Measurements from ENCODE around the gene VSIR.

Gene VSIR

DNA sequence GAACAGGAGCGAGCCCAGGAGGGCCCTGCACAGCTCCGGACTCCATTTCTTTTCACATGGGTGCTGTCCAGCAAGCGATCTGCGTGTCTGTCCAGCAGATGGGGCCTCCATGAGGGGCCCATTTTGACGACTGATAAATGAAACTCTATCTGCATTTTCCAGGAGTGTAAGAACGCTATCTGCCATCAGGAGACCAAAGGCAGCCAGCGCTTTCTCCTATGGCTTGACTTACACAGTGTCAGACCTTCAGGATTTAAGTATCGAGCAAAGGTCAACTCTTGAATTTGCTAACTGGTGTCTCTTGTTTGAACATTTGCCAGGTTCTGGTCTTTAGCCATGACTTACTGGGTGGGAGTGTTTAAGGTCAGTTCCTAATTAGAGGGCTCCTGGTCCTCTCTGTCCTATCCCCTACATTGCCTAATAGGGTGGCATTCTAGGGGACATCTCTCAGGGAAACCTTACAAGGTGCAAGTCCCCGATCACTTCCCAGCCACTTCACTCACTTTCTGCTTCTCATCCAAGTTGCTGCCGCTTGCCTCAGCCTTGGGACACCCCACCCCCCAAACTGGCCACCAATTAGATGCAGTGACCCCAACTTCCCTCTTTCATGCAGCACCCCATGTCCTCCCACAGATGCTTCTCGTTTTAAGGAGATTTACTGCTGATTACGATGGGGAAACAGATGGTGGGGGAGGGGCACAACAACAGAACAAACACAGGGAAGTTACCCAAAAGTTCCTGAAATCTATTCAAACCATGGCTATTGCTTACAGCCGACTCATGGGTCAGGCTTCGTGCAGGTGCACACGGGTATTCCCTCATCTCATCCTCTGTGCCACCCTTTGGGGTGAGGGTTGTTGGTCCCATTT, 20.0 kb downstream of the VSIR start:
- Mint-ChIP-seq H3K27me3 (no peaks in the 10 kb centered on the region), H3K36me3 (ENCODE audit: low read depth) (peaks cover 92% of the 10 kb centered on the region), H3K4me1 (ENCODE audit: low read depth) (peaks cover 96% of the 10 kb centered on the region), H3K9me3 (no peaks in the 10 kb centered on the region), H3K27ac (peak overlapping the region; percentile 93), H3K4me3 (no peak overlapping the region)
- no peak for DNase-seq

DNA sequence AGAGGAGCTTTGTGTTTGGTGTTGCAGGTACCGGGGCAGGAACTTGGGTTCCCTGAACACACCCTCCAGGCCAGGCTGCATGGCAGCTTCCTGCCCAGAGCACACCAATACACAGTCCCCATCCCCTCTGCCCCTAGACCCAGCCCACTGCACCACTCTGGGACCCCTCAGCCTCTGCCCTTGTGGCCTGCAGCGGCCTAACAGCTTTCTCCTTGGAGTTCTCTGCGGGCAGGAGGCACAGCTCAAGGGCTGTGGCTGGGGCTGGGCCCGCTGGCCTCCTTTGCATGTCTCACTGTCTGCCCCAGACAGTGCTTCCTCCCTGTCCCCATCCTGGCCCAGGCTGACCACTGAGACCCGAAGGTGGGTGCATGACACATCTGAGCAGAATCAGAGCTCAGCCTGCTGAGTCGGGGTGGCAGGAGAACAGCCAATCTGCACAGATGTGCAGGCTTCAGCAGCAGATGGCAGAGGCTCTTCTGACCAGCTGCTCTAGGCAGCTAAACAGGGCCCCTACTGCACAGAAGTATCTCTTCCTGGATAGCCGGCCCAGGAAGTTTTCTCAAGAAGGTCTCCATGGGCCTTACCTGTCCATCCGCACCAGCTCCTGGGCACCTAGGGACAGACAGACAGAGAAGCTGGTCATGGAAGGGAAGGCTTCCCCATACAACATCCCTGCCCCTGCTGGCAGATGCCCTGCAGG, 20.8 kb downstream of the VSIR start:
- Mint-ChIP-seq H3K9me3 (no peaks in the 10 kb centered on the region), H3K36me3 (ENCODE audit: low read depth) (peaks cover 87% of the 10 kb centered on the region), H3K4me1 (ENCODE audit: low read depth) (peaks cover 96% of the 10 kb centered on the region), H3K27ac (peak overlapping the region; percentile 93), H3K4me3 (no peak overlapping the region), H3K27me3 (no peaks in the 10 kb centered on the region)
- DNase-seq = no peak

DNA sequence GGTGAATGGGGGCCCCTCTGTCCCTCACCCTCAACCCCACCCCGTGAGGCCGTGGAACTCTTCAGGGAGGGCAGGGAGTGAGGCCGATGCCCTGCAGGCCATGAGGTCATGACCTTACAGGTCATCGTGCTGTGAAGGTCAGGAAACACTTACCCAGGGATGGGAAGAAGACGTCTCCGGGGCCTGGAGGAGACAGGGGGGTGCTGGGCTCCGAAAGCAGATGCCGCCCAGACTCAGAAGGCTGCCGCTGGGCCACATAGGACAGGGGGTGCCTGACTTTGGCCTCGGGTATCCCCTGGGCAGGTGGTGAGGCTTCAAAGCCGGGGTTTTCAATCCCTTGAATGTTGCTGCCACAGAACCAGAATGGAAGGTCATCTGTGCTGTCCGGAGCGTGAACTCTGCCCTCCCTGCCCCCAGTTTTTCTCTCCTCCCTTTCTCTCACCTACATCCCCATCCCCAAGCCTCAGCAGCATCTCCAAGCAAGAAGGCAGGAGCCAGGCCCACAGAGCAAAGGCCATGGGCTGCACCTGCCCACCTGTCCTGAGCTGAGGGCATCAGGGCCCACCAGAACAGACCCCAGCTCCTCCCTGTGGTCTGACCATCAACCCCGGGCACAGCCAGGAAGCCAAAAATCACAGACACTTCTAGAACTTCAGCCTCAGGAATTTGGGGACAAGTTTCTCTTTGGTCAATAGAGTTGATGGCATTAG, 21.6 kb downstream of the VSIR start:
- H3K27ac Mint-ChIP-seq = peak overlapping the region; percentile 93
- no peak overlapping the region for H3K4me3 Mint-ChIP-seq
- no peak for DNase-seq
- no peaks in the 10 kb centered on the region for H3K9me3 Mint-ChIP-seq
- peaks cover 96% of the 10 kb centered on the region for H3K4me1 Mint-ChIP-seq (ENCODE audit: low read depth)
- no peaks in the 10 kb centered on the region for H3K27me3 Mint-ChIP-seq
- H3K36me3 Mint-ChIP-seq (ENCODE audit: low read depth) = peaks cover 84% of the 10 kb centered on the region

DNA sequence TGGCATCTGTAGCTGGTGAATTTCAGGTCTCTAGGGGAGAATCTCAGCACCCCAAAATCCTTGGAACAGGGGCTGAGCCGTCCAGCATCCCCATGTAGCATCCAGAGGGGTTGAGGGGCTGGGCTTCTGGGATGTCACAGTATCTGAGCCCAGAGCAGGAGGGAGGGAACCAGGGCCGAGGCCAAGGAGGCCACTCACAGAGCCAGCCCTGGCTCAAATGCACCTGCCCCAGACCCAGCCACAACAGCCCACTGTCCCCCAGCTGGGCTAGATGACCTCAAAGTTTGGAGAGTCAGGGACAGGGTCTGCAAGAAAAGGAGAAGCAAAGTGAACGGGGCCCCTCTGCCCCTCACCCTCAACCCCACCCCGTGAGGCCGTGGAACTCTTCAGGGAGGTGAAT, 22.3 kb downstream of the VSIR start:
- DNase-seq = no peak
- H3K4me3 Mint-ChIP-seq = no peak overlapping the region
- H3K4me1 Mint-ChIP-seq (ENCODE audit: low read depth) = peaks cover 96% of the 10 kb centered on the region
- peak overlapping the region; percentile 98 for H3K27ac Mint-ChIP-seq
- no peaks in the 10 kb centered on the region for H3K9me3 Mint-ChIP-seq
- no peaks in the 10 kb centered on the region for H3K27me3 Mint-ChIP-seq
- peaks cover 77% of the 10 kb centered on the region for H3K36me3 Mint-ChIP-seq (ENCODE audit: low read depth)

DNA sequence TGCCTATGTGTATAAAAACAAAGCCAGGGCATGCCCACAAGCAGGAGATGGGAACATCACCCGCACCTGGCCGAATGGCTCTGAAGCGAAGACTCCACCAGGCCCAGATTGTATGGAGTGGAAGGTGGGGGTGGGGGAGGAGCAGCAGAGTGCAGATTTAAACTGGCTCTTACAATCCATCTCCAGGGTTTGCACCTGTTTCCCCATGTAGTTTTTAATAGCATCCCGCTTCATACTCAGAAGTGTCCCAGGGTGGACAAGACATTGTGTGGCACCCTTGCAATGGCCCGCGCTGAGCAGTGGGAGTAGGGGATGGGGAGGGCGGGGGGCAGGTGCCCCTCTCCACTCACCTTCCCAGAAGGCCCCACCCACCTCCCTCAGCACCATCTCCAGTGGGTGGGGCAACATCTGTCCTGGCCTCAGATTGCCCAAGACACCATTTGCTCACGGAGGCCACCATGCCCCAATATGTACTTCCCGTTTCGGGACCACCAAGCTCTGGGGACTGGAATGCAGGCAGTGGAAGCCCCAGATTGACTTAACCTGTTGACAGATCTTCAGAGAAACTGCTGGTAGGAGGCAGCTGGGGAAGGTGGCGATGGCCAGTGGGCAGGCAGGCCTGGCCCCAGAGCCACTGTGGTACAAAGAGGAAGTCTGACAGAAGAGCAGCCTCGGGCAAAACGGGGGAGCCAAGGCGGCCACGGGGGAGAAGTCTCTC, 23.0 kb downstream of the VSIR start:
- H3K4me1 Mint-ChIP-seq (ENCODE audit: low read depth) = peaks cover 98% of the 10 kb centered on the region
- no peaks in the 10 kb centered on the region for H3K27me3 Mint-ChIP-seq
- no peak for DNase-seq
- no peaks in the 10 kb centered on the region for H3K9me3 Mint-ChIP-seq
- peak overlapping the region; percentile 98 for H3K27ac Mint-ChIP-seq
- no peak overlapping the region for H3K4me3 Mint-ChIP-seq
- H3K36me3 Mint-ChIP-seq (ENCODE audit: low read depth) = peaks cover 75% of the 10 kb centered on the region

DNA sequence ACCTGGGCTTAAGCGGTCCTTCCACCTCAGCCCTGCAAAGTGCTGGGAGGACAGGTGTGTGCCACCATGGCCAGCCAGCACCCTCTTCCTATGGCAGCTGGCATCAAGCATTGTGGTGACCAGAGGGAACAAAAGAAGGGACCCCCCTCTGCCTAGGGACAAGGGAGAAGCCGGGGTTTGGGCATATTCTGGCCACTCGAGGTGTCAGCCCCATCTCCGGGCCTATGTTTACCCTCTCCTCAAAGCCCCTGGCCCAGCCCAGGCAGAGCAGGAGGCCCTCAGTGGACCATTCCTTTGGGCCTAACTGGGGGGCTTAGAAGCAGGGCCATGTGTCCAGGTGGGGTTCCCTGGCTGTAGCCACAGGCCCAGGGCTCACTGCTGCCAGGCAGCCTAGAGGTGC, 23.9 kb downstream of the VSIR start:
- Mint-ChIP-seq H3K4me1 (ENCODE audit: low read depth) (peaks cover 98% of the 10 kb centered on the region), H3K27me3 (no peaks in the 10 kb centered on the region), H3K9me3 (no peaks in the 10 kb centered on the region), H3K4me3 (peak overlapping the region; percentile 64), H3K36me3 (ENCODE audit: low read depth) (peaks cover 71% of the 10 kb centered on the region), H3K27ac (peak overlapping the region; percentile 98)
- peak; percentile 46 for DNase-seq

DNA sequence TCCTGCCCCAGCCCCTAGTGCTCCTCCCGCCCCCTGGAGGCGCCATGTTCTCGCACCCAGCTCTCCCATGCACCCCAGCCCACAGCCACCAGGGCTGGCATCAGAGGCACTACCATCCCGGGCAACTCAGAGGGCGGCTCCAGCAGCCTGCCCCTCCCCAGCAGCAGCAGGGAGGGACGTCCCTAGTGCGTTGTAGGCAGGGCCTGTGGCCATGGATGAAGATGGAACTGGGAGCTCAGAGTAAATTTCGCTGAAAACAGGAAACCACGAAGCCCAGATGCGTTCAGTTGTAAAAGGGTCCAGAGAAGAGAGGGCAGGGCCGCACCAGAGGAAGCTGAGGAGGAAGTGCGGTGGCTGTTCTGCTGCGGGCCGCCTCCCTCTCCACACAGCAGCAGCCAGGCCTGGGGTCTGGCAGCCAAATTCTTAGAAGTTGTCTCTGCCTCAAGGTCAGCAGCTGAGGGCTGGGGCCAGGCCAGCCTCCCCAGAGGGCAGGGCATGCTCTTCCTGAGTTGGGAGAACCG, 24.6 kb downstream of the VSIR start:
- no peaks in the 10 kb centered on the region for H3K27me3 Mint-ChIP-seq
- peak; percentile 77 for DNase-seq
- H3K9me3 Mint-ChIP-seq = no peaks in the 10 kb centered on the region
- peaks cover 65% of the 10 kb centered on the region for H3K36me3 Mint-ChIP-seq (ENCODE audit: low read depth)
- peak overlapping the region; percentile 98 for H3K27ac Mint-ChIP-seq
- peak overlapping the region; percentile 64 for H3K4me3 Mint-ChIP-seq
- peaks cover 98% of the 10 kb centered on the region for H3K4me1 Mint-ChIP-seq (ENCODE audit: low read depth)

DNA sequence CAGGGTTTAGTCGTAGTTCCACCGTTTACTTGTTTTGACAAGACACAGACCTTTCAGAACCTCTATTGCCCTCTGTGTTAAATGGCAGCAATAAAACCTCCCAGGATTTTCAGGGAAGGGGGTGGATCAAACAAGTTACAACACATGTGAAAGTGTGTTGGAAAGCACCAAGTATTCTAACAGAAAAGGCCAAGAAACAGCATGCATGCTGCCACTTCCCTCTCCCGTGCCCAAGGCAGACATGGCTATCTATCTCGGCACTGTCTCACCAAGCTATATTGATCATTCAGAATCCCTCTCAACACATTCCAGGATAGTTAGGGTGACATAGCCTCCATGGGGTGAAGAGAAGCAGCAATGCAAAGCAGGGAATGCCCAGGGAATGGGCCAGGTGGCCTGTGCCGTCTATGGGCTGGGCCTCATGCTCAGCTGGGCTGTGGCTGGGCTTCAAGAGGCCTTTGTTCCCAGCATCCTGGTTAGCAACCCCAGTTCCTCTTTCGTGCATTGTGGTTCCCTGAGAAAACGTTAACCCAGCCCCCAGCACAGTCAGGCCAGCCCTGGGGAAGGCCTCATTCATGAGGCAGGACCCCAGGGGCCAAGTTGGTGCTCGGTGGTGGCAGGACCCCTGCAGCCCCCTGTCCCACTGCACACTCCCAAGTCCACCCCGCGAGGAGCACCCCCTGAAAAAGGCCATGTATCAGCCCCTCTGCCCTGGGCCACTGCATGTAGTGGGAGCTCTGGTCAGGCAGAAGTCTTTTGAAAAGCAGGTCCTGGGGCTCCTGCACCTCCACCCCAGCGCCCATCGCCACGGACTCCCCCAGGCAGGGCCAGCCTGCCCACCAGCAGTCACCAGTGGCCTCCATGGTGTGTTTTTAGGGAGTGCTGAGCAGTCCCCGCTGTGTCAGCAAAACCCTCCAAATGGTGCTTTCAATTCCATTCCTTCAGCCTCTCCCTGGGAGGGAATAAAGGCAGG, 25.5 kb downstream of the VSIR start:
- H3K9me3 Mint-ChIP-seq = no peaks in the 10 kb centered on the region
- DNase-seq = no peak
- H3K36me3 Mint-ChIP-seq (ENCODE audit: low read depth) = peaks cover 60% of the 10 kb centered on the region
- peak overlapping the region; percentile 98 for H3K27ac Mint-ChIP-seq
- peak overlapping the region; percentile 64 for H3K4me3 Mint-ChIP-seq
- peaks cover 98% of the 10 kb centered on the region for H3K4me1 Mint-ChIP-seq (ENCODE audit: low read depth)
- H3K27me3 Mint-ChIP-seq = no peaks in the 10 kb centered on the region

DNA sequence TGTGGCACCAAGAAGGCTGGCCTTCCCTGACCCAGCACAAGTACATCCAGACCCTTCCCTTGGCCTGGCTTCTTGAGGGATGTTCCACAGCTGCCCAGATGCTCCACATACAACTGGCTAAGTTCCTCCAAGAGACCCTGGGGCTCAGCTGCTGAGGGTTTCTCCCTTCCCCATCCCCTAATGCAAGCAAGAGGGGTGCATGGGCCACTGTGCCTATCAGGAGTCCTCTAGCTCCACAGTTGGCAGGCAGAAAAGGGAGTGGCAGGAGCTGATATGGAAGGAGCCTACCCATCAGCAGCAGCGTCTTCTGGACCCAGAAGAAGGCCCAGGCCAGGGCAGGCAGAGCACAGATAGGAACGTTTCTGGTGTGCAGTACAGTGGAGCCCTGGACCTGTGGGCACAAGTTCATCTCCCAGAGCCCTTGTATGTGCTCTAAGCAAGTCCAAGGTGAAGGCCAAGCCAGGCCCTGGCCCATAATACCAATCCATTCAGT, 26.2 kb downstream of the VSIR start:
- DNase-seq = no peak
- H3K4me1 Mint-ChIP-seq (ENCODE audit: low read depth) = peaks cover 98% of the 10 kb centered on the region
- no peaks in the 10 kb centered on the region for H3K9me3 Mint-ChIP-seq
- no peak overlapping the region for H3K4me3 Mint-ChIP-seq
- peak overlapping the region; percentile 98 for H3K27ac Mint-ChIP-seq
- peaks cover 60% of the 10 kb centered on the region for H3K36me3 Mint-ChIP-seq (ENCODE audit: low read depth)
- H3K27me3 Mint-ChIP-seq = no peaks in the 10 kb centered on the region

DNA sequence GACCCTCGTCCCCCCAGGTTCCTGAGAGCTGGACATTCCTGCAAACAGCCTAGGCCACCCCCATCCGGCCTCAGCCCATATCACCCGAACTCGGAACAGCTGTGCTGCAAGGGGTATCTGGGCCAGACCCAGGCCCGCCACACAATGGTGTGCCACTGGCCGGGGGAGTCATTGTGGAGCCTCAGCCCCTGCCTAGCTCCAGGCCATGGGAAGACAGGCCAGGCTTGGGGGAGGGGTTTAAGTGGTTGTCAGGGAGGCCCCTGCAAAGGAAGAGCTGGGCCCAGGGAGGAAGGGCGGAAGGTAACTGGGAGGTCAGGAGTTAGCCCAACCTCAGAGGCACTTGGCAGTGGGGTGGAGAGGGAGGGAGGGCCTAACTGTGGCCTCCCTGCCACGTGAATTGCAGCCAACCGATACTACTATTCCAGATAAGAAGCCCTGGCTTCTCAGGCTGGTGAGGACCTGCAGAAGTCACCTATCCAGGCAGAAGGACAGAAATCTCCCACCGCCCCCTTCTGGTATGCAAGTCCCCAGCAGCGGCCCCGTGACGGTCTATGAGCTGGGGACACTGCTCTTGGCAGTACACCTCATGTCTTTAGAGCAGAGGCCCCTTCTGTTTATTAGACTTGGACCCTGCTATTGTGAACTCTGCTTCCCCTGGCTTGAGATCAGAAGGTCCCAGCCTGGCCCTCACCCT, 26.8 kb downstream of the VSIR start:
- Mint-ChIP-seq H3K4me3 (no peak overlapping the region), H3K27ac (peak overlapping the region; percentile 98), H3K9me3 (no peaks in the 10 kb centered on the region), H3K27me3 (no peaks in the 10 kb centered on the region), H3K4me1 (ENCODE audit: low read depth) (peaks cover 98% of the 10 kb centered on the region), H3K36me3 (ENCODE audit: low read depth) (peaks cover 59% of the 10 kb centered on the region)
- DNase-seq = no peak

DNA sequence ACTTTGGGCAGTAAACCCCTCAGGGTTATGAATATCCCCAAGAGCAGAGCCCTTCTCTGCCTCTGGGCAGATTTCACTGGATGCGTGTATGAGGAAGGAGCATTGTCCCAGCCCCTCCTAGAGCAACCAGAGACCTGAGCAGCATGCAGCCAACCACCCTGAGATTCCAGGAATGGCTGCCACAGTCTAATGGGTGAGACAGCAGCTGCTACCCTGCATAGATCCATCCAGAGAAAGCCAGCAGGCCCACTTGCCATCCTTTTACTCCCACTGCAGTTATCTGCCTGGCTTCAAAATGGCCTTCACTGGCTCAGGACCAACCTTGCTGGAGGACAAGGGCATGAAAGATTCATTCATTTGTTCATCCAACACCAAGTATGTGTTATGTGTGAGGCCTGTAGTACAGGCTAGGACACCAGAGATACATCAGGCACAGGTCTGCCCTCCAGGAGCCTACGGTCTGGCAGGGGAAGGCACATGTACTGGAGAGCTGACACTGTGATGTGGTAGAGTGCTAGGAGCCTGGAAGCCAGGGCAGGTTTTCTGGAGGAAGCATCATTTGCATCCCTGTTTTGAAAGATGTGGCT, 27.6 kb downstream of the VSIR start:
- Mint-ChIP-seq H3K36me3 (ENCODE audit: low read depth) (peaks cover 54% of the 10 kb centered on the region), H3K4me1 (ENCODE audit: low read depth) (peaks cover 100% of the 10 kb centered on the region), H3K4me3 (no peak overlapping the region), H3K27me3 (no peaks in the 10 kb centered on the region), H3K9me3 (no peaks in the 10 kb centered on the region), H3K27ac (peak overlapping the region; percentile 98)
- DNase-seq = peak; percentile 49

DNA sequence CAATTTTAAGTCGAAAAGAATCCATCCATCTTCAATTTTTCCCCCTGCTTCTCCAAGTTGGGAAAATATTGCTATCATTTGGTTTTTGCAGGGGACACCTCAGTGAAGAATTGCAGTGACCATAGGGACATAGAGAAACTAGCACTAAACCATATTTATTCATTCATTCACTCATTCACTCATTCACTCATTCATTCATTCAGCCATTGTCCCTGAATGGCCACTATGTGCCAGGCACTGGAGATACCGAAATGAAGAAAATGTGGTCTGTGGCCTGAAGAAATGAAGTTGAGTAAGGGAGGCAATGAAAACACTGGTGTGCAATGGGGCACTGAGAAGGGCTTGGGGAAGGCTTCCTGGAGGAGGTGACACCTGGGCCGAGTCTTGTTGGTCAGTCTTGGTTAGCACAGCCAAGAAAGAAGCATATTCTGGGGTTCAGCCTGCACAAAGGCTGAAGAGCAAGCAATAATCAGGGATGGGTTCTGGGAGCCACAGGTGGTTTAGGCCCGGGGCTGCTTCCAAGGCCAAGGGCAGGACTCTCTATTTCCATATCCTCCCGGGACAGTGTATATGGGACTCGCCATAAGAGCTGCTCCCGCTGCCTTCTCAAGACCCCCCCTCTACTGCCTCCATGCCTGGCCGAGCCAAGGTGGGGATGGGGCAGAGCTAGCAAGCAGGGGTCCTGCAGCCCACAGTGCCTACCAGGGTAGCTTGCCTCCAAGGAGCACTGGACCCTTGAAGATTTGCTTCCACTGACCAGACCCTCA, 28.2 kb downstream of the VSIR start:
- Mint-ChIP-seq H3K27me3 (no peaks in the 10 kb centered on the region), H3K27ac (peak overlapping the region; percentile 98), H3K4me1 (ENCODE audit: low read depth) (peaks cover 100% of the 10 kb centered on the region), H3K9me3 (no peaks in the 10 kb centered on the region), H3K4me3 (no peak overlapping the region), H3K36me3 (ENCODE audit: low read depth) (peaks cover 48% of the 10 kb centered on the region)
- no peak for DNase-seq
